WTC11 (cell line): Measurements from ENCODE around the gene NDUFA3.

Experiments used
- GABPB1 ChIP-seq: sonication (generic); formaldehyde crosslinking; IDR thresholded peaks from 2 replicates; pipeline ENCODE4 v1.8.1; 2023; ENCODE audit warnings: mild to moderate bottlenecking, missing genetic modification reagents
- OVOL2 ChIP-seq: fragments of 250-450 bp; sonication (Bioruptor Pico); IDR thresholded peaks from 2 replicates; pipeline ENCODE4 v1.9.0; 2021; ENCODE audit warnings: mild to moderate bottlenecking, borderline replicate concordance
- TF ChIP-seq, protein P1 (sequence below): fragments of 250-450 bp; sonication (Bioruptor Pico); conservative IDR thresholded peaks from 2 replicates; pipeline ENCODE4 v1.9.0; 2021; ENCODE audit warnings: mild to moderate bottlenecking
- TF ChIP-seq, protein P2 (sequence below): fragments of 200-600 bp; IDR thresholded peaks from 2 replicates; pipeline ENCODE4 v1.8.0; 2022; ENCODE audit warnings: antibody characterized with exemption

DNA sequence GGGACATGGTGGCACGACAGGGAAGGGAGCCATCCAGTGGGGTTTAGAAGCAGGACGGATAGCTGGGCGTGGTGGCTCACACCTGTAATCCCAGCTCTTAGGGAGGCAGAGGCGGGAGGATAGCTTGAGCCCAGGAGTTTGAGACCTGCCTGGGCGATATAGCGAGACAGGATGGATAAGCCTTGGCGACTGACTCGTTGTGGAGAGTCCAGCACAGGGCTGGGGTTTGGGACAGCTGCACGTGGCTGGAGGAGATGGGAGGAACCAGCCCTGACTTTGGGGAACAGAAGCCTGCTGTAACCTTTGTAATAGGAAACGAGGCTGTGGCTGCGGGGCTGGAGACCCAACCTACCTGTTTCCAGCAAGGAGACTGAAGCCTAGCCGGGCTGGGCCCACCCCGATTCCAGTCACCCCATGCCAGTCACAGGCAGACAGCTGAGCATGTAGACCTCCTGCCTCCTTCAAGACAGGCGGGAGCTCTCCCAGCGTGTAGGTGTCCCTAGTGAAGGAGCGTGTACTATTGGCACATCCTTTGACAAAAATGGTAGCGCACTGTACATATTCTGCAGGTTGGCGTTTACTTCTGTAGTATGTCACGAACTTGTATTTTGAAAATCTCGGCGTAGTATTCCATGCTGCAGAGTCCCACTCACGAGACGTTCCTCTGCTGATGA, 48.8 kb downstream of the NDUFA3 start:
- no peak for TF ChIP-seq GABPB1 (CRISPR knock-in tag)
- TF ChIP-seq OVOL2: no peak
- TF ChIP-seq, protein P1, sequence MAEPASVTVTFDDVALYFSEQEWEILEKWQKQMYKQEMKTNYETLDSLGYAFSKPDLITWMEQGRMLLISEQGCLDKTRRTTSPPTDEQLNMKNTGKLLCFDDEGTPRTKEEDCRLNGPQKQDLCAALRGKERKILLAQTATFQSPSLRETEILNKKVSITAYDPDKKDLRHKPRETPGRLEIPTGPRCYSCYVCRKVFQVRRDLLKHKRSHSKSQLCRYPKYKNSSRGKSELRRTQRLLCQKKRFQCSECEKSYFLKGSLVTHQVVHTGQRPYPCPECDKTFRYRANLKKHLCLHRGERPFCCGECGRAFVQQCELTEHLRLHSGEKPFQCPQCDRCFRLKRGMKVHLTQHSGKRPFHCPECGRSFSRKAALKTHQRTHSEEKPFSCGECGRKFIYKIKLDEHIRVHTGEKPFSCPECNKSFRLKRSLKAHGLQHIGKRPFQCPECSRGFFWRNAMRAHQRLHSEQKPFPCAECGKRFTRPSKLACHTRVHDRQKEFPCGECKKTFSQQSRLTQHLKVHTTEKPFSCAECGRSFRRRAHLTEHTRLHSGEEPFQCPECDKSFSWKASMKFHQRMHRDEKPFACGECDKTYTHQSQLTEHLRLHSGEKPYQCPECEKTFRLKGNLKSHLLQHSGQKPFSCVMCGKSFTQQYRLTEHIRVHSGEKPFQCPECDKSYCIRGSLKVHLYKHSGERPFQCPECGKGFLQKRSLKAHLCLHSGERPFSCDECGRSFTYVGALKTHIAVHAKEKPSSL (CRISPR knock-in tag): no peak
- TF ChIP-seq, protein P2, sequence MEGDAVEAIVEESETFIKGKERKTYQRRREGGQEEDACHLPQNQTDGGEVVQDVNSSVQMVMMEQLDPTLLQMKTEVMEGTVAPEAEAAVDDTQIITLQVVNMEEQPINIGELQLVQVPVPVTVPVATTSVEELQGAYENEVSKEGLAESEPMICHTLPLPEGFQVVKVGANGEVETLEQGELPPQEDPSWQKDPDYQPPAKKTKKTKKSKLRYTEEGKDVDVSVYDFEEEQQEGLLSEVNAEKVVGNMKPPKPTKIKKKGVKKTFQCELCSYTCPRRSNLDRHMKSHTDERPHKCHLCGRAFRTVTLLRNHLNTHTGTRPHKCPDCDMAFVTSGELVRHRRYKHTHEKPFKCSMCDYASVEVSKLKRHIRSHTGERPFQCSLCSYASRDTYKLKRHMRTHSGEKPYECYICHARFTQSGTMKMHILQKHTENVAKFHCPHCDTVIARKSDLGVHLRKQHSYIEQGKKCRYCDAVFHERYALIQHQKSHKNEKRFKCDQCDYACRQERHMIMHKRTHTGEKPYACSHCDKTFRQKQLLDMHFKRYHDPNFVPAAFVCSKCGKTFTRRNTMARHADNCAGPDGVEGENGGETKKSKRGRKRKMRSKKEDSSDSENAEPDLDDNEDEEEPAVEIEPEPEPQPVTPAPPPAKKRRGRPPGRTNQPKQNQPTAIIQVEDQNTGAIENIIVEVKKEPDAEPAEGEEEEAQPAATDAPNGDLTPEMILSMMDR: no peak
